SK-N-SH (cell line): ENCODE measurements around the gene SLC35A3. TPM values are rescaled to one million over a fixed set of nuclear protein-coding genes. Genes with fewer than 3 reads are reported as not detected.

ENCODE experiments used
- CTCF ChIA-PET: fragments of 300-600, 350-600 bp; formaldehyde crosslinking; extraction: SDS; loops from one replicate; lab custom pipeline; 2021; lab: Yijun Ruan, JAX
- POLR2A ChIA-PET: fragments of 350-600 bp; sonication (Branson Sonifier 250); formaldehyde crosslinking; extraction: SDS; loops from one replicate; lab custom pipeline; 2020; ENCODE audit warnings: antibody characterized with exemption, inconsistent platforms; lab: Yijun Ruan, JAX
- DNase-seq: peaks from one replicate; pipeline ENCODE4 v3.0.0; 2012
- H2AFZ ChIP-seq: fragments of 200-600 bp; sonication (generic); 2 replicates; pipeline ENCODE4 v1.8.1; 2016; ENCODE audit warnings: antibody characterized with exemption, mild to moderate bottlenecking, low read depth
- H3F3A ChIP-seq: fragments of 200-600 bp; sonication (generic); replicated peaks from 2 replicates; pipeline ENCODE3; 2016; ENCODE audit warnings: antibody characterized with exemption, mild to moderate bottlenecking; ENCODE audit not compliant: insufficient read depth
- H3K27ac ChIP-seq, 2 experiments: fragments of 200-500 bp in 1 of 2; fragments of 200-600 bp in 1 of 2; sonication (Bioruptor generic) in 1 of 2; sonication (generic), shearing (Covaris generic) in 1 of 2; 2 replicates each; pipeline versions ENCODE4 v1.5.1 to v1.6.1; 2014 to 2016; ENCODE audit warnings: low read depth in 2 of 2, inconsistent platforms in 1 of 2, low read length in 1 of 2, mild to moderate bottlenecking in 1 of 2, mixed read lengths in 1 of 2
- H3K27me3 ChIP-seq: fragments of 200-600 bp; sonication (generic), shearing (Covaris generic); 2 replicates; pipeline ENCODE4 v1.6.1; 2016; ENCODE audit warnings: mixed run types; ENCODE audit not compliant: insufficient read depth
- H3K36me3 ChIP-seq, 2 experiments: fragments of 200-500 bp in 1 of 2; fragments of 200-600 bp in 1 of 2; sonication (Bioruptor generic) in 1 of 2; sonication (generic) in 1 of 2; replicated peaks in 1 of 2; 2 replicates each; pipeline versions ENCODE3 to v1.5.1; 2014 to 2016; ENCODE audit warnings: low read length in 1 of 2, mild to moderate bottlenecking in 1 of 2; ENCODE audit not compliant: insufficient read depth in 2 of 2, control insufficient read depth in 1 of 2
- H3K4me1 ChIP-seq, 2 experiments: fragments of 200-500 bp in 1 of 2; fragments of 200-600 bp in 1 of 2; sonication (Bioruptor generic) in 1 of 2; sonication (generic), shearing (Covaris generic) in 1 of 2; 2 replicates each; pipeline versions ENCODE4 v1.5.1 to v1.6.1; 2014 to 2016; ENCODE audit warnings: low read depth in 1 of 2, low read length in 1 of 2, mixed run types in 1 of 2; ENCODE audit not compliant: insufficient read depth in 2 of 2, control insufficient read depth in 1 of 2
- H3K4me2 ChIP-seq: fragments of 200-600 bp; sonication (generic), shearing (Covaris generic); 2 replicates; pipeline ENCODE4 v1.6.1; 2017; ENCODE audit warnings: mixed run types
- H3K4me3 ChIP-seq, 2 experiments: fragments of 200-500 bp in 1 of 2; fragments of 200-600 bp in 1 of 2; sonication (Bioruptor generic) in 1 of 2; sonication (generic), shearing (Covaris generic) in 1 of 2; 2 replicates each; pipeline versions ENCODE4 v1.5.1 to v1.8.1; 2014 to 2016; ENCODE audit warnings: low read depth in 2 of 2, inconsistent platforms in 1 of 2, low read length in 1 of 2, mild to moderate bottlenecking in 1 of 2, mixed read lengths in 1 of 2, moderate library complexity in 1 of 2
- H3K79me2 ChIP-seq: fragments of 200-600 bp; sonication (generic); 2 replicates; pipeline ENCODE4 v1.8.1; 2017; ENCODE audit warnings: mild to moderate bottlenecking; ENCODE audit not compliant: insufficient read depth
- H3K9ac ChIP-seq: fragments of 200-600 bp; sonication (generic); 2 replicates; pipeline ENCODE4 v1.6.1; 2017; ENCODE audit warnings: mixed run types
- H3K9me2 ChIP-seq: fragments of 200-600 bp; sonication (generic); 2 replicates; pipeline ENCODE4 v1.6.1; 2017; ENCODE audit warnings: mixed run types
- H3K9me3 ChIP-seq: fragments of 200-600 bp; sonication (generic); 2 replicates; pipeline ENCODE4 v1.6.1; 2017; ENCODE audit warnings: mixed run types, mild to moderate bottlenecking, moderate library complexity
- H4K20me1 ChIP-seq: fragments of 200-600 bp; sonication (generic); 2 replicates; pipeline ENCODE4 v1.6.1; 2017; ENCODE audit warnings: mild to moderate bottlenecking, mixed run types; ENCODE audit not compliant: insufficient read depth
- CHD2 ChIP-seq: fragments of 150-350 bp; IDR thresholded peaks from 2 replicates; pipeline ENCODE4 v1.6.1; 2018; ENCODE audit warnings: low read length; ENCODE audit not compliant: partially characterized antibody
- CTCF ChIP-seq: fragments of 200-600 bp; sonication (generic); IDR thresholded peaks from 2 replicates; pipeline ENCODE4 v1.6.1; 2017; ENCODE audit warnings: antibody characterized with exemption, mild to moderate bottlenecking, moderate library complexity
- EP300 ChIP-seq, 2 experiments: IDR thresholded peaks; 2 replicates each; pipeline versions ENCODE4 v1.4.0 to v1.6.1; 2012; ENCODE audit warnings: borderline replicate concordance in 1 of 2, low read depth in 1 of 2, low read length in 1 of 2
- FOSL2 ChIP-seq: IDR thresholded peaks from 2 replicates; pipeline ENCODE4 v1.4.0; 2012; ENCODE audit warnings: low read depth, mild to moderate bottlenecking, moderate library complexity, borderline replicate concordance
- GABPA ChIP-seq: IDR thresholded peaks from 2 replicates; pipeline ENCODE4 v1.4.0; 2012; ENCODE audit warnings: low read depth, mild to moderate bottlenecking
- JUND ChIP-seq: IDR thresholded peaks from 2 replicates; pipeline ENCODE4 v1.4.0; 2012
- MEF2A ChIP-seq: IDR thresholded peaks from 2 replicates; pipeline ENCODE4 v1.4.0; 2012; ENCODE audit warnings: low read depth, borderline replicate concordance
- NRF1 ChIP-seq: IDR thresholded peaks from 2 replicates; pipeline ENCODE4 v1.6.1; 2012; ENCODE audit warnings: low read depth, mild to moderate bottlenecking, low read length
- RFX5 ChIP-seq: IDR thresholded peaks from 2 replicates; pipeline ENCODE4 v1.6.1; 2012; ENCODE audit warnings: mild to moderate bottlenecking, improper control_type of control experiment, low read length
- SMC3 ChIP-seq: IDR thresholded peaks from 2 replicates; pipeline ENCODE4 v1.6.1; 2012; ENCODE audit warnings: low read depth, low read length, improper control_type of control experiment
- TAF1 ChIP-seq: IDR thresholded peaks from 2 replicates; pipeline ENCODE4 v1.6.1; 2012; ENCODE audit warnings: low read depth, mild to moderate bottlenecking, low read length, moderate library complexity, borderline replicate concordance
- YY1 ChIP-seq: IDR thresholded peaks from 2 replicates; pipeline ENCODE4 v1.4.0; 2012; ENCODE audit warnings: low read depth, mild to moderate bottlenecking
- polyA plus RNA-seq, 3 experiments: library from polyadenylated mRNA; depleted of rRNA; stranded (reverse); fragments of >200 nt; gene quantifications; 2 replicates each; pipeline ENCODE4 v1.2.3, GENCODE V29; 2012
- TF ChIP-seq, protein P1 (sequence below): IDR thresholded peaks from 2 replicates; pipeline ENCODE4 v1.6.1; 2012; ENCODE audit warnings: mild to moderate bottlenecking, low read depth, low read length, moderate library complexity

SLC35A3 gene
- polyA plus RNA-seq, 1 of the 3 experiments (the other 2 are of a cell fraction): 5.7 TPM

DNA sequence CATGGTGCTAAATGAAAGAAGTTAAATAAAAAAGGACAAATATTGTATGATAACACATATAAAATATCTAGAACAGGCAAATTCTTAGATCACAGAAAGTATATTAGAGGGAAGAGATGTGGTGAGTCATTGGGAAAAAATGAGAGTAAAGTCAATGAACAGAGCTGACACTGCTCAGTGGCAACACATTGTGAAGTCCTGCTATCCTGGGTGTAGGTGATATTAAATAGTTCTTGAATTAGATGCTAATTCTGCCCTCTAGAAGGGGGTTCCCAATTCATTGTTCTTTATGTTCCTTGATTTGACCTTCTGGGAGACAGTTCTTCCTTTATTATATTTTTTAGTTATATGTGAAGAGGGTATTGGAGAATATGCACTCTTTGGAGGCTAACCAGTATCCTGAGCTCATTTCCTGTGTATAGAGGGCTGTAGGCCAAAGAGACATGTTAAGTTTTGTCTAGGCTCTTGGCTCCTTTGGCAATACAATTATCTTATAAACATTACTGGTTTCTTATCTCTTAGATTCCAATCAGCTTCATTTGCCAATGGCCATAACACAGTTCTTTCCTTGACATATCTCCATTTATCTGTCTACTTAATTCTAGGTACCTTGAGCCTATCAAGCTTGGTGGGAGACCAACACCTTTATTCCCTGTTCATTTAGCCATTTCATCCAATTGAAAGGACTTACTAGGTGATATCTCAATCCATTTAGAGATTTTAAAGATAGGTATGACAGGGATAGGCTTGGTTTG, 6.6 kb upstream of the SLC35A3 start:
- Histone ChIP-seq H3K27ac (peak overlapping the region in 1 of 2 experiments; percentile 65; a peak in 2 of 4 replicates), H3K36me3 (no peaks in the 10 kb centered on the region), H3K9me2 (no peaks in the 10 kb centered on the region), H4K20me1 (no peaks in the 10 kb centered on the region), H3K4me2 (no peak overlapping the region; the same call in 1 of the 2 replicates), H3K9ac (no peak overlapping the region), H3K9me3 (no peaks in the 10 kb centered on the region), H3F3A (peaks cover 15% of the 10 kb centered on the region), H3K4me1 (peaks cover 0 to 3% of the 10 kb centered on the region in 2 experiments; a peak in 1 of 4 replicates), H3K4me3 (no peak overlapping the region), H3K79me2 (no peaks in the 10 kb centered on the region), H3K27me3 (no peaks in the 10 kb centered on the region), H2AFZ (peak overlapping the region; percentile 90; the same call in 1 of the 2 replicates)
- CTCF ChIA-PET: no interaction called here
- TF ChIP-seq GABPA (no peak), CHD2 (no peak), RFX5 (no peak), NRF1 (no peak), YY1 (no peak), EP300 (IDR thresholded peaks at IDR 0.05; ENCODE audit: borderline replicate concordance in 1 of 2, low read depth in 1 of 2, low read length in 1 of 2) (no peak), JUND (peak; percentile 45), TAF1 (no peak), FOSL2 (peak; percentile 33; the same call in 1 of the 2 replicates), CTCF (no peak), SMC3 (no peak), MEF2A (no peak)
- TF ChIP-seq, protein P1, sequence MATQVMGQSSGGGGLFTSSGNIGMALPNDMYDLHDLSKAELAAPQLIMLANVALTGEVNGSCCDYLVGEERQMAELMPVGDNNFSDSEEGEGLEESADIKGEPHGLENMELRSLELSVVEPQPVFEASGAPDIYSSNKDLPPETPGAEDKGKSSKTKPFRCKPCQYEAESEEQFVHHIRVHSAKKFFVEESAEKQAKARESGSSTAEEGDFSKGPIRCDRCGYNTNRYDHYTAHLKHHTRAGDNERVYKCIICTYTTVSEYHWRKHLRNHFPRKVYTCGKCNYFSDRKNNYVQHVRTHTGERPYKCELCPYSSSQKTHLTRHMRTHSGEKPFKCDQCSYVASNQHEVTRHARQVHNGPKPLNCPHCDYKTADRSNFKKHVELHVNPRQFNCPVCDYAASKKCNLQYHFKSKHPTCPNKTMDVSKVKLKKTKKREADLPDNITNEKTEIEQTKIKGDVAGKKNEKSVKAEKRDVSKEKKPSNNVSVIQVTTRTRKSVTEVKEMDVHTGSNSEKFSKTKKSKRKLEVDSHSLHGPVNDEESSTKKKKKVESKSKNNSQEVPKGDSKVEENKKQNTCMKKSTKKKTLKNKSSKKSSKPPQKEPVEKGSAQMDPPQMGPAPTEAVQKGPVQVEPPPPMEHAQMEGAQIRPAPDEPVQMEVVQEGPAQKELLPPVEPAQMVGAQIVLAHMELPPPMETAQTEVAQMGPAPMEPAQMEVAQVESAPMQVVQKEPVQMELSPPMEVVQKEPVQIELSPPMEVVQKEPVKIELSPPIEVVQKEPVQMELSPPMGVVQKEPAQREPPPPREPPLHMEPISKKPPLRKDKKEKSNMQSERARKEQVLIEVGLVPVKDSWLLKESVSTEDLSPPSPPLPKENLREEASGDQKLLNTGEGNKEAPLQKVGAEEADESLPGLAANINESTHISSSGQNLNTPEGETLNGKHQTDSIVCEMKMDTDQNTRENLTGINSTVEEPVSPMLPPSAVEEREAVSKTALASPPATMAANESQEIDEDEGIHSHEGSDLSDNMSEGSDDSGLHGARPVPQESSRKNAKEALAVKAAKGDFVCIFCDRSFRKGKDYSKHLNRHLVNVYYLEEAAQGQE: no peak
- no peak for DNase-seq
- POLR2A ChIA-PET: no interaction called here
